GM23248 (cell line): Measurements from ENCODE around the gene SP3. TPM values are rescaled to one million over a fixed set of nuclear protein-coding genes. Genes with fewer than 3 reads are reported as not detected.
A peak's percentile ranks its signal among the peaks of the same experiment; 100 is the strongest.

Source experiments
- DNase-seq: peaks from one replicate; pipeline ENCODE4 v3.0.0-alpha.2; 2015
- H2AFZ ChIP-seq: fragments of 200-600 bp; sonication (generic); 2 replicates; pipeline ENCODE4 v1.6.1; 2016; ENCODE audit warnings: antibody characterized with exemption
- H3F3A ChIP-seq: fragments of 200-600 bp; sonication (generic); 2 replicates; pipeline ENCODE4 v1.6.1; 2016; ENCODE audit warnings: mild to moderate bottlenecking, antibody characterized with exemption, mixed run types; ENCODE audit not compliant: insufficient read depth
- H3K27ac ChIP-seq: fragments of 200-600 bp; sonication (generic); 2 replicates; pipeline ENCODE4 v1.5.1; 2016; ENCODE audit warnings: mild to moderate bottlenecking
- H3K27me3 ChIP-seq: fragments of 200-600 bp; sonication (generic); replicated peaks from 2 replicates; pipeline ENCODE4 v1.6.1; 2016; ENCODE audit warnings: mild to moderate bottlenecking; ENCODE audit not compliant: insufficient read depth
- H3K36me3 ChIP-seq: fragments of 200-600 bp; sonication (generic); 2 replicates; pipeline ENCODE4 v1.6.1; 2016; ENCODE audit warnings: low read depth, mild to moderate bottlenecking
- H3K4me1 ChIP-seq: fragments of 200-600 bp; sonication (generic); 2 replicates; pipeline ENCODE4 v1.6.1; 2016; ENCODE audit warnings: mild to moderate bottlenecking; ENCODE audit not compliant: insufficient read depth
- H3K4me2 ChIP-seq: fragments of 200-600 bp; sonication (generic); one replicate; pipeline ENCODE4 v1.6.1; 2016; ENCODE audit warnings: mild to moderate bottlenecking; ENCODE audit not compliant: unreplicated experiment
- H3K4me3 ChIP-seq: fragments of 200-600 bp; sonication (generic); 2 replicates; pipeline ENCODE4 v1.5.1; 2016; ENCODE audit warnings: mild to moderate bottlenecking
- H3K79me2 ChIP-seq: fragments of 200-600 bp; sonication (generic); 2 replicates; pipeline ENCODE4 v1.6.1; 2016; ENCODE audit warnings: mild to moderate bottlenecking; ENCODE audit not compliant: insufficient read depth
- H3K9ac ChIP-seq: fragments of 200-600 bp; sonication (generic); 2 replicates; pipeline ENCODE4 v1.6.1; 2016; ENCODE audit warnings: mild to moderate bottlenecking
- H3K9me2 ChIP-seq: fragments of 200-600 bp; sonication (generic); 2 replicates; pipeline ENCODE4 v1.6.1; 2016; ENCODE audit warnings: mixed run types, mild to moderate bottlenecking, moderate library complexity; ENCODE audit not compliant: insufficient read depth
- H3K9me3 ChIP-seq: fragments of 200-600 bp; sonication (generic); one replicate; pipeline ENCODE4 v1.6.1; 2017; ENCODE audit warnings: low read depth
- H4K20me1 ChIP-seq: fragments of 200-600 bp; sonication (generic); 2 replicates; pipeline ENCODE4 v1.6.0; 2016; ENCODE audit not compliant: insufficient read depth
- EZH2 ChIP-seq: fragments of 200-600 bp; sonication (generic); IDR thresholded peaks from 2 replicates; pipeline ENCODE4 v1.6.1; 2018; ENCODE audit warnings: antibody characterized with exemption, mild to moderate bottlenecking; ENCODE audit not compliant: insufficient read depth, poor library complexity, severe bottlenecking
- EZH2phosphoT487 ChIP-seq: fragments of 200-600 bp; sonication (generic); IDR thresholded peaks from 2 replicates; pipeline ENCODE4 v1.6.1; 2018; ENCODE audit warnings: antibody characterized with exemption, moderate library complexity, mild to moderate bottlenecking, low read depth; ENCODE audit not compliant: insufficient read depth
- WGBS, 2 experiments: methylation state at CpG; one replicate each; pipeline ENCODE4 v1.1.6; 2015 to 2017; ENCODE audit warnings: low lambda C conversion rate in 2 of 2, low coverage in 1 of 2; ENCODE audit errors: missing lambda C conversion rate in 2 of 2; 5-methylcytosine and 5-hydroxymethylcytosine counted together
- in situ Hi-C: fragments of 300-500 bp; cut with MboI; formaldehyde crosslinking; loops from 2 replicates; pipeline ENCODE4 v1.15.0; 2020
- polyA plus RNA-seq: library from polyadenylated mRNA; unstranded; fragments of >200 nt; fragmentation: Nextera tagmentation; extraction: Ambion mirVana; gene quantifications from 2 replicates; pipeline ENCODE4 v1.2.1, GENCODE V29; 2016
- total RNA-seq: library from RNA; depleted of rRNA; stranded (reverse); fragments of >200 nt; shearing (Covaris generic); gene quantifications from 2 replicates; pipeline ENCODE4 v1.2.3, GENCODE V29; 2014; rRNA removed

Gene SP3
- total RNA-seq (78.8 and 88.5 TPM in 2 replicates), polyA plus RNA-seq (24.7 and 27.7 TPM in 2 replicates)

DNA sequence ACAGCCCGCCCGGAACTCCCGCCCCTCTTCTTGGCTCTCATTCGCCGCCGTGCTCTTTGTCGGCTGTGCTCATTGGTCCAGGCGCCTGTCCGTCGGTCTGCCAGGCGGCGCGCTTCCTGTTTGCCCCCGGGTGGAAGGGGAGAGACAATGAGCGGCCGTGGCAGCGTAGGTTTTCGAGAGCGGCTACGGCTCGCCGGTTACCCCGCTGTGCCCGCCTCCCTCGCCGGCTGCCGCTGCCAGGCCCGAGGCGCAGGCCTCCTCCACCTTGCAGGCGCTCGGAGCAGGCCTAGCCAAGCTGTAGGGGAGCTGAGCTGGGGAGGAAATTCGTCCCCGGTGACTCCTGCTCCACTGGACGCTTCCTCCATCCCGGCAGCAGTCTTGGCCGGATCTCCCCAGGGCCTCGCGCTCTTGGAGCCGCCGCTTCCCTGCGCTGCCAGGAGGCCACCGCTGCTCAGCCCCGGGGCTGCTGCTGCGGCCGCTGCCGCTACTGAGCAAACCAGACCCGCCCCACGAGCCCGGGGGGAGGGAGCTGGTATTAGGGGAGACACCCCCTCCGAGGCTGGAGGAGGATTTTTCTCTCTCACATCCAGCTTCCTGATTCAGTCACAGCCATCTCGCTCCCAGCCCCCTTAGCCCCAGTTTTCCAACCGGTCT lies at the start of gene SP3:
Gene SP3 (minus strand): TSS at position 2 of the 654 bp plus-strand sequence. CDS start 202 bp downstream, outside the sequence.
- no peaks in the 10 kb centered on the region for H3K27me3 ChIP-seq
- peak within 1 kb of the TSS; percentile 84 for H2AFZ ChIP-seq
- 0 to 1% methylated on average over 37 to 46 of the region's 52 CpGs for WGBS, 2 experiments
- H3K9ac ChIP-seq, result peak within 1 kb of the TSS; percentile 99
- H3K4me3 ChIP-seq, result peak within 1 kb of the TSS; percentile 88
- H3K27ac ChIP-seq, result peak within 1 kb of the TSS; percentile 93
- peaks cover 39% of the 10 kb centered on the region for H3F3A ChIP-seq
- DNase-seq, result peak; percentile 98
- no peaks in the 10 kb centered on the region for H3K9me2 ChIP-seq
- H3K79me2 ChIP-seq, result peaks cover 47% of the 10 kb centered on the region
- peaks cover 21% of the 10 kb centered on the region for H3K4me1 ChIP-seq
- no peaks in the 10 kb centered on the region for H3K9me3 ChIP-seq
- H4K20me1 ChIP-seq, result no peaks in the 10 kb centered on the region; the same call in 1 of the 2 replicates
- TF ChIP-seq EZH2, result no peak
- TF ChIP-seq EZH2phosphoT487, result no peak
- H3K4me2 ChIP-seq, result peak within 1 kb of the TSS; percentile 99
- peaks cover 8% of the 10 kb centered on the region; the same call in 1 of the 2 replicates for H3K36me3 ChIP-seq
- in situ Hi-C loops, result no loop called here

DNA sequence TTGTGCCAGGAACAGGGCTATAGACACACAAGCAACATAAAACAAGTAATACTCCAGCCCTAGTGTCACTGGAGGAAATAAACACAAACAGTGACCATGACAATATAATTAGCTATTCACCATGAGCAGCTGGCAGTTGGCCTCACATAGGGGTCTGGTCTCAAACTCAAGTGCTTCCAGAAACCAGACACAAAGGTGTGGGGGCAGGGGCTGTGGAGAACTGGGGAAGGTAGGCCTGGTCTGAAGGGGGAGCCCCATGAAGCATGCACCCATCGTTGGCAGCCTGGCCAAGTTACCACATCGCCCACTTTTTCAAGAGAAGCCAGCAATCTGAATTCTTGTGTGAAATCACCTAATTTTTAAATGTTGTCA lies 49.5 kb upstream of the SP3 start:
- 0 out of 2 replicates have a peak overlapping the region, but pooled peaks have one; percentile 80 for H3K9ac ChIP-seq
- H3K9me2 ChIP-seq, result no peaks in the 10 kb centered on the region
- no peaks in the 10 kb centered on the region for H3K27me3 ChIP-seq
- peaks cover 25% of the 10 kb centered on the region for H3F3A ChIP-seq
- no peak overlapping the region for H3K4me3 ChIP-seq
- peaks cover 24% of the 10 kb centered on the region for H3K4me1 ChIP-seq
- H3K4me2 ChIP-seq, result no peak overlapping the region
- peak; percentile 32 for DNase-seq
- no peaks in the 10 kb centered on the region for H4K20me1 ChIP-seq
- H3K36me3 ChIP-seq, result no peaks in the 10 kb centered on the region
- no peak for TF ChIP-seq EZH2
- H3K9me3 ChIP-seq, result no peaks in the 10 kb centered on the region
- 44 to 63% methylated on average over 2 of the region's 2 CpGs for WGBS, 2 experiments
- H2AFZ ChIP-seq, result no peak overlapping the region
- H3K27ac ChIP-seq, result peak overlapping the region; percentile 46
- no peaks in the 10 kb centered on the region for H3K79me2 ChIP-seq
- in situ Hi-C loops, result no loop called here

DNA sequence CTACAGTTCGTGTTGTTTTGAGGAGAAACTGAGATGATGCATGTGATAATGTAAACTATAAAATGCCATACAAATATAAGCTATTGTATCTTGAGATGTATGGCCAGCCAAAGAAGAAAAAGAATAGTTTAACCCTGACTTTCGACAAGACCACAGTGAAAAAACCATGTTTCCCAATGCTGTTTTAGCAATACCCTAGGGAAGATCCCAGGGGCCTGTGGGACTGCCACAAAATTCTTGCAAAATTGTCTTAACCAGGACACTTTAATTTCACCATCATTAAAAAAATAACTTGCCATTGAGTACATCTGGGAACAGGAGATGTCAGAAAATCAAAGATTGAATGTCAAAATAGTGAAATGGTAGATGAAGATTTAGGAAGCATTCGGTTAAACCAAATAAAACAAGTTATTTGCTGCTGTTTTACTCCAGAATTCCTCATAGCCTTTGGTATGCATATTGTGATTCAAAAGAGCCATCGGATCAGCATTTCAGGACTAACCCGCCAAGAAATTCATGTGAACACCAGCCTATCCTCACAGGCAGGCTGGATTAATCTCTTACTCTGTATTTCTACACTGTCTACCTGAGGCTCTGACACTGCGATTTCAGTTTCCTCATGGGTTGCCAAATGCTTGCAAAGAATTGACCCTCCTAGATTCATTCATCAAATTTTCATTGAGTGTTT lies 49.0 kb upstream of the SP3 start:
- peak; percentile 73 for DNase-seq
- no peak for TF ChIP-seq EZH2phosphoT487
- no peak for TF ChIP-seq EZH2
- Histone ChIP-seq H3K36me3 (no peaks in the 10 kb centered on the region), H3K9me2 (no peaks in the 10 kb centered on the region), H3F3A (peaks cover 27% of the 10 kb centered on the region), H3K27ac (peak overlapping the region; percentile 46), H3K9me3 (no peaks in the 10 kb centered on the region), H2AFZ (peak overlapping the region; percentile 95; the same call in 1 of the 2 replicates), H4K20me1 (no peaks in the 10 kb centered on the region), H3K27me3 (no peaks in the 10 kb centered on the region), H3K4me3 (no peak overlapping the region), H3K4me1 (peaks cover 30% of the 10 kb centered on the region), H3K4me2 (peak overlapping the region; percentile 72), H3K79me2 (no peaks in the 10 kb centered on the region), H3K9ac (peak overlapping the region; percentile 80; the same call in 1 of the 2 replicates)
- 24 to 27% methylated on average over 6 of the region's 6 CpGs for WGBS, 2 experiments
- in situ Hi-C loops, result no loop called here

DNA sequence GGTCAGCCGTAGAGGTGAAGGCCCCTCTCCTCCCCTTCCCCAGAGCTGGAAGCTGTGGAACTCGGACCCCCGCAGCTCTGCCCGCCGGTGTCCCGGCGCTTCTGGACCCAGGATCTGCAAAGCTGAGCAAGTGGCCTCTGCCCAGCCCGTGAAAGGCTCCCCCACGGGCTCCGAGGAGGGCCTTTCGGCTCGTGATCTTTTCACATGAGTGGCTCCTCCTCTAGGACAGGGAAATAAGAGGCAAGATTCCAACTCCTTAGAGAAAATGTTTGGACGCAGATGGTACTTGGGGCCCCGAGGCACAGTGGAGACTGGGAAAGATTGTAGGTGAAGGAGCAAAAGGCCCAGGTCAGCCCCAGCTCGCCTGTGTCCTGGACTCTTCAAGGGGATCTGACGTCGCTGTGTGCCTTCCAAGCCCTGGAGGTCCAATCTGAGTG lies 48.2 kb upstream of the SP3 start:
- Histone ChIP-seq H3F3A (peaks cover 27% of the 10 kb centered on the region), H2AFZ (peak overlapping the region; percentile 95), H3K79me2 (no peaks in the 10 kb centered on the region), H3K9ac (peak overlapping the region; percentile 80), H3K4me2 (peak overlapping the region; percentile 72), H3K36me3 (no peaks in the 10 kb centered on the region), H3K9me2 (no peaks in the 10 kb centered on the region), H3K27ac (peak overlapping the region; percentile 46), H3K27me3 (no peaks in the 10 kb centered on the region), H3K4me3 (peak overlapping the region; percentile 66), H3K4me1 (peaks cover 31% of the 10 kb centered on the region), H4K20me1 (no peaks in the 10 kb centered on the region), H3K9me3 (no peaks in the 10 kb centered on the region)
- DNase-seq, result peak; percentile 61
- 13 to 15% methylated on average over 17 of the region's 17 CpGs for WGBS, 2 experiments
- no peak for TF ChIP-seq EZH2phosphoT487
- no peak for TF ChIP-seq EZH2
- in situ Hi-C loops, result no loop called here
